ENCODE data around the gene TMEM131L.

TMEM131L gene

GRCh38 chr4:153622093-153622492 lies 155.9 kb downstream of the TMEM131L start:
- Histone ChIP-seq H3K27me3 (ENCODE audit: control insufficient read depth, insufficient read depth, low read length) (no peaks in the 10 kb centered on the region), H3K4me1 (ENCODE audit: control insufficient read depth, insufficient read depth, low read length) (no peaks in the 10 kb centered on the region), H3K9ac (ENCODE audit: low read length) (no peak overlapping the region), H3K27ac (ENCODE audit: low read depth, low read length) (no peak overlapping the region), H3K36me3 (ENCODE audit: control insufficient read depth, insufficient read depth, low read length) (peaks cover 8% of the 10 kb centered on the region), H3K4me3 (ENCODE audit: low read length) (no peak overlapping the region)

GRCh38 chr4:153622778-153623240 lies 156.6 kb downstream of the TMEM131L start:
- H3K4me1 ChIP-seq (ENCODE audit: control insufficient read depth, insufficient read depth, low read length) = no peaks in the 10 kb centered on the region
- no peak overlapping the region for H3K9ac ChIP-seq (ENCODE audit: low read length)
- H3K4me3 ChIP-seq (ENCODE audit: low read length) = no peak overlapping the region
- H3K36me3 ChIP-seq (ENCODE audit: control insufficient read depth, insufficient read depth, low read length) = peaks cover 13% of the 10 kb centered on the region
- no peak overlapping the region for H3K27ac ChIP-seq (ENCODE audit: low read depth, low read length)
- no peaks in the 10 kb centered on the region for H3K27me3 ChIP-seq (ENCODE audit: control insufficient read depth, insufficient read depth, low read length)

DNA sequence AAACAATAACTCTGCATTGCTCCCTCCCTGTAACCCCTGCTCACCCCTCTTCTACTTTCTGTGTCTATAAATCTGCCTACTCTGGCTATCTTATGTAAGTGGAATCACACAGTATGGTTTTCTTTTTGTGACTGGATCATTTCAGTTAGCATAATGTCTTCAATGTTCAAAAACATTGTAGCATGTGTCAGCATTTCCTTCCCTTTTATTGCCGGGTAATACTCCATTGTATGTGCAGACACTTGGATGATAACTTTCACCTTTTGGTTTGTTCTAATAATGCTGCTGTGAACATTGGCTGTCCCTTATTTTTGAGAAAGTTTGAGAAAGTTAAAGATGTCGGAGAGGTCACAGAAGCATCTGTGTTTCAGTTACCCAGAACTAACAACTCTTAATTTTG lies 157.3 kb downstream of the TMEM131L start:
- Histone ChIP-seq H3K36me3 (ENCODE audit: control insufficient read depth, insufficient read depth, low read length) (peaks cover 17% of the 10 kb centered on the region), H3K4me3 (ENCODE audit: low read length) (no peak overlapping the region), H3K27me3 (ENCODE audit: control insufficient read depth, insufficient read depth, low read length) (no peaks in the 10 kb centered on the region), H3K27ac (ENCODE audit: low read depth, low read length) (no peak overlapping the region), H3K4me1 (ENCODE audit: control insufficient read depth, insufficient read depth, low read length) (no peaks in the 10 kb centered on the region), H3K9ac (ENCODE audit: low read length) (no peak overlapping the region)

- Histone ChIP-seq H3K36me3 (ENCODE audit: control insufficient read depth, insufficient read depth, low read length) (peaks cover 14% of the 10 kb centered on the region), H3K4me3 (ENCODE audit: low read length) (no peak overlapping the region), H3K27ac (ENCODE audit: low read depth, low read length) (no peak overlapping the region), H3K4me1 (ENCODE audit: control insufficient read depth, insufficient read depth, low read length) (no peaks in the 10 kb centered on the region), H3K27me3 (ENCODE audit: control insufficient read depth, insufficient read depth, low read length) (no peaks in the 10 kb centered on the region), H3K9ac (ENCODE audit: low read length) (no peak overlapping the region)
Observed at GRCh38 chr4:153628796-153629315, 162.7 kb downstream of the TMEM131L start.

- Histone ChIP-seq H3K27me3 (ENCODE audit: control insufficient read depth, insufficient read depth, low read length) (no peaks in the 10 kb centered on the region), H3K27ac (ENCODE audit: low read depth, low read length) (no peak overlapping the region), H3K36me3 (ENCODE audit: control insufficient read depth, insufficient read depth, low read length) (peaks cover 19% of the 10 kb centered on the region), H3K9ac (ENCODE audit: low read length) (no peak overlapping the region), H3K4me1 (ENCODE audit: control insufficient read depth, insufficient read depth, low read length) (no peaks in the 10 kb centered on the region), H3K4me3 (ENCODE audit: low read length) (no peak overlapping the region)
Observed at GRCh38 chr4:153629776-153630175, 163.6 kb downstream of the TMEM131L start.

DNA sequence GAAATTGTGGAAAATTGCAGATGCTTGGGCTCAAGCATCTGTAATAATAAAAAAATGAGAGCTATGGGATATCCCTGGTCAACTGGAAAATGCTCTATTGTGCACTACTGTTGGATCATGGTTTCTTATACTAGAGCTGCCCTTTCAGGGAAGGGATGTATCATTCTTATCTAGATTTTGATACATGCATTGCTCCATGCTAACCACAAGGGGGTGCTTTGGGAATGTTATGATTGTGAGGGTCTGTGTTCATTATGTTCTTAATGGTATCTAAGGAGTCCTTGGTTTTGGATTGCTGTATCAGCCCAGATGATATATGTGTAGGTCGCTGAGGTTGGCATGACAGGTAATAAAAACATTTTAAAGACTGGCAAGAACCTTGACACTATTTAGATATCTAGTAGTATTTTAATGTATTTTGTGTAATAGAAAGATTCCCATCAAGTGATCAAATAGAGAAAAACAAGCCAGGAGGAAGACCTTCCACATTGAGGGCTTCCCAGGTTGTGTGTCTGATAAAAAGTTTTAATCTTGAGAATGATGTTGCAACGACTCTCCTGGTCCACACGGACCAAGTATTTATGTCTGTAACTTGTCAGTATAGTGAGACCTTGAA lies 168.7 kb downstream of the TMEM131L start:
- no peak overlapping the region for H3K9ac ChIP-seq (ENCODE audit: low read length)
- H3K27ac ChIP-seq (ENCODE audit: low read depth, low read length) = no peak overlapping the region
- no peak overlapping the region for H3K4me3 ChIP-seq (ENCODE audit: low read length)
- H3K36me3 ChIP-seq (ENCODE audit: control insufficient read depth, insufficient read depth, low read length) = peaks cover 10% of the 10 kb centered on the region
- H3K4me1 ChIP-seq (ENCODE audit: control insufficient read depth, insufficient read depth, low read length) = no peaks in the 10 kb centered on the region
- H3K27me3 ChIP-seq (ENCODE audit: control insufficient read depth, insufficient read depth, low read length) = no peaks in the 10 kb centered on the region

DNA sequence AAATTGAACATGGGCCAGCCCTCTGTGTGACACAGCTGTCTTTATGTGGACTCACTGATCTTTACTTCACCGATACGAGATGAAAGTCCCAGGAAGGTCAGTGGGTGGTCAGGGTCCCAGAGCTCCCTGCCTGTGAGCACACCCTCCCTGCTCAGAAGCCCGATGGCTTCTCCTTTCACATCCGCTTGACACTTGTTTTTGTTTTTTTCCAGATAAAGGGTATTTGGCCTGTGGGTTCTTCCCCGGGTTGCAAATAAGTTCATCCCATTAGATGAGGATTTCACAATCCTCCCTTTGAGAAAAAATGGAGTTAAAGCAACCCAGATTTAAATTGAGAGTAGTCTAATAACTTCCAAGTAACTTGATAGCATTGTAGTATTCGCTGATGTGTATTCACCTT lies 169.7 kb downstream of the TMEM131L start:
- Histone ChIP-seq H3K27me3 (ENCODE audit: control insufficient read depth, insufficient read depth, low read length) (no peaks in the 10 kb centered on the region), H3K36me3 (ENCODE audit: control insufficient read depth, insufficient read depth, low read length) (peaks cover 10% of the 10 kb centered on the region), H3K27ac (ENCODE audit: low read depth, low read length) (no peak overlapping the region), H3K4me1 (ENCODE audit: control insufficient read depth, insufficient read depth, low read length) (no peaks in the 10 kb centered on the region), H3K4me3 (ENCODE audit: low read length) (no peak overlapping the region), H3K9ac (ENCODE audit: low read length) (no peak overlapping the region)

- no peak overlapping the region for H3K27ac ChIP-seq (ENCODE audit: low read depth, low read length)
- H3K36me3 ChIP-seq (ENCODE audit: control insufficient read depth, insufficient read depth, low read length) = peaks cover 10% of the 10 kb centered on the region
- no peak overlapping the region for H3K9ac ChIP-seq (ENCODE audit: low read length)
- H3K27me3 ChIP-seq (ENCODE audit: control insufficient read depth, insufficient read depth, low read length) = no peaks in the 10 kb centered on the region
- no peaks in the 10 kb centered on the region for H3K4me1 ChIP-seq (ENCODE audit: control insufficient read depth, insufficient read depth, low read length)
- H3K4me3 ChIP-seq (ENCODE audit: low read length) = no peak overlapping the region
Observed at GRCh38 chr4:153637201-153637600, 171.0 kb downstream of the TMEM131L start.

GRCh38 chr4:153638011-153638410 lies 171.9 kb downstream of the TMEM131L start:
- no peak overlapping the region for H3K27ac ChIP-seq (ENCODE audit: low read depth, low read length)
- no peaks in the 10 kb centered on the region for H3K27me3 ChIP-seq (ENCODE audit: control insufficient read depth, insufficient read depth, low read length)
- no peak overlapping the region for H3K4me3 ChIP-seq (ENCODE audit: low read length)
- no peaks in the 10 kb centered on the region for H3K4me1 ChIP-seq (ENCODE audit: control insufficient read depth, insufficient read depth, low read length)
- H3K36me3 ChIP-seq (ENCODE audit: control insufficient read depth, insufficient read depth, low read length) = peaks cover 10% of the 10 kb centered on the region
- H3K9ac ChIP-seq (ENCODE audit: low read length) = no peak overlapping the region

- H3K27ac ChIP-seq (ENCODE audit: low read depth, low read length) = no peak overlapping the region
- H3K27me3 ChIP-seq (ENCODE audit: control insufficient read depth, insufficient read depth, low read length) = no peaks in the 10 kb centered on the region
- H3K4me1 ChIP-seq (ENCODE audit: control insufficient read depth, insufficient read depth, low read length) = no peaks in the 10 kb centered on the region
- peaks cover 8% of the 10 kb centered on the region for H3K36me3 ChIP-seq (ENCODE audit: control insufficient read depth, insufficient read depth, low read length)
- H3K9ac ChIP-seq (ENCODE audit: low read length) = no peak overlapping the region
- H3K4me3 ChIP-seq (ENCODE audit: low read length) = no peak overlapping the region
Observed at GRCh38 chr4:153638999-153639398, 172.8 kb downstream of the TMEM131L start.

DNA sequence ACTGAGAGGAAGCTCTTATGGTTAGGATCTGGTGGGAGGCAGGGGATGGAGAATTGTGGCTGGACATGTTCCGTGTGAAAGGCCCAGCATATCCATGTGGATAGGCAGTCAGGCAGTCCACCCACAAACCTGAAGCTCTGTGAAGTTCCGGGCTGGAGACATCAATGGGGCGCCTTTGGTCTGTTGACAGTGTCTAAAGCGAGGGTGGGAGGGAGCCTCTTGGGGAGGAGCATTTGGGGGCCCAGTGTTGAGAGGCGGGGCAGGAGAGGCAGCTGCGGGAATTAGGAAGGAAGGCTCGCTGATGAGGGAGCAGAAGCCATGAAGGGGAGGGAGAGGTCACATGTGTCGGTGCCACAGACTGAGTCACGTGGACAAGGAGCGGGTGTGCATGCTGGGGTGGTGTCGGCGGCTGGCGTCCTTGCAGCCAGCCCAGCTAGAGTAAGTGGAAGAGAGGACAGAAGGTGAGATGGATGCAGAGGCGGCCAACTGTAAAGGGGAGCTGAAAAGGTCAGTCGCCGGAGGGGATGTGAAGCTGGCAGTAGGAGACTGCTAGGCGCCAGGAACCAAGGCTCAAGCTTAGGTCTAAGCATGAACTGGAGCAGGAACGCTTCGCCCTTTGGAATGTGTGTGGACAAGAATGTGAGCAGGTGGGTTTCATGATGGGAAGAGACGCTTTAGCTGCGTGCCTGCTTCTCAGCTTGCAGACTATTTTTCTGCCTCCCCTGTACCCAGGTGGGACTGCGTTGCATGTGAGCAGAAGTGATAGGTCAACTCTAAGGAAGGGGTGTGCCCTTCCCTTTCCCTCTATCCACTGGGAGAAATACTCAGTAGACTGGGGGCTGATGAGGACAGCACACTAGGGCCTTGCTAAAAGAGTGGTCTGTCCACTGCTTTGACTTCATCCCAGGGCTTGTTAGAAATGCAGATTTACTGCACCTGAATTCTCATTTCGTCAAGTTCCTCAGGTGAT lies 174.0 kb downstream of the TMEM131L start:
- H3K9ac ChIP-seq (ENCODE audit: low read length) = no peak overlapping the region
- H3K4me3 ChIP-seq (ENCODE audit: low read length) = no peak overlapping the region
- H3K27me3 ChIP-seq (ENCODE audit: control insufficient read depth, insufficient read depth, low read length) = no peaks in the 10 kb centered on the region
- peaks cover 3% of the 10 kb centered on the region for H3K36me3 ChIP-seq (ENCODE audit: control insufficient read depth, insufficient read depth, low read length)
- no peak overlapping the region for H3K27ac ChIP-seq (ENCODE audit: low read depth, low read length)
- no peaks in the 10 kb centered on the region for H3K4me1 ChIP-seq (ENCODE audit: control insufficient read depth, insufficient read depth, low read length)

GRCh38 chr4:153641532-153641931 lies 175.4 kb downstream of the TMEM131L start:
- Histone ChIP-seq H3K27me3 (ENCODE audit: control insufficient read depth, insufficient read depth, low read length) (no peaks in the 10 kb centered on the region), H3K9ac (ENCODE audit: low read length) (no peak overlapping the region), H3K27ac (ENCODE audit: low read depth, low read length) (no peak overlapping the region), H3K4me3 (ENCODE audit: low read length) (no peak overlapping the region), H3K36me3 (ENCODE audit: control insufficient read depth, insufficient read depth, low read length) (no peaks in the 10 kb centered on the region), H3K4me1 (ENCODE audit: control insufficient read depth, insufficient read depth, low read length) (no peaks in the 10 kb centered on the region)

Data from rectal smooth muscle tissue (tissue), 1 donor.